ENCODE data around the gene CDH6.

DNA sequence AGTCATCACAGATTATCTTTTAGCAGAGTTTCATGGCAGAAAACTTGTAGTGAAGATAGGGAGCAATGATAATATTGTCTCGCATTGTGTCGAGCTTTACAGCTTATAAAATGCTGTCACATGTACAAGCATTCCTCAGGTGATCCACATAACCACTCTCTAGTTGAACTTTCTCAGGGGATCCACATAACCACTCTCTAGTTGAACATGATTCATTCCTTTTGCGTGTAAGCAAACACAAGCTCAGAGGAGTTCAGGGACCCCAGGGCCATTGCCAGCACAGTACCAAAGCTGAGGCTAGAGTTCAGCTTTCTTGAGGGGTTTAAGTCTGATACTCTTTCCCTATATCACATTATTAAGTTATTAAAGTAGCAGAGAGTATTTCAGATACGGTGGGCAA lies 86.7 kb downstream of the CDH6 start:
- TF ChIP-seq, protein P1, sequence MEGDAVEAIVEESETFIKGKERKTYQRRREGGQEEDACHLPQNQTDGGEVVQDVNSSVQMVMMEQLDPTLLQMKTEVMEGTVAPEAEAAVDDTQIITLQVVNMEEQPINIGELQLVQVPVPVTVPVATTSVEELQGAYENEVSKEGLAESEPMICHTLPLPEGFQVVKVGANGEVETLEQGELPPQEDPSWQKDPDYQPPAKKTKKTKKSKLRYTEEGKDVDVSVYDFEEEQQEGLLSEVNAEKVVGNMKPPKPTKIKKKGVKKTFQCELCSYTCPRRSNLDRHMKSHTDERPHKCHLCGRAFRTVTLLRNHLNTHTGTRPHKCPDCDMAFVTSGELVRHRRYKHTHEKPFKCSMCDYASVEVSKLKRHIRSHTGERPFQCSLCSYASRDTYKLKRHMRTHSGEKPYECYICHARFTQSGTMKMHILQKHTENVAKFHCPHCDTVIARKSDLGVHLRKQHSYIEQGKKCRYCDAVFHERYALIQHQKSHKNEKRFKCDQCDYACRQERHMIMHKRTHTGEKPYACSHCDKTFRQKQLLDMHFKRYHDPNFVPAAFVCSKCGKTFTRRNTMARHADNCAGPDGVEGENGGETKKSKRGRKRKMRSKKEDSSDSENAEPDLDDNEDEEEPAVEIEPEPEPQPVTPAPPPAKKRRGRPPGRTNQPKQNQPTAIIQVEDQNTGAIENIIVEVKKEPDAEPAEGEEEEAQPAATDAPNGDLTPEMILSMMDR (IDR thresholded peaks at IDR 0.05): no peak
- no peak for TF ChIP-seq POLR2A (IDR thresholded peaks at IDR 0.05)
